SKM-1 (cell line): ENCODE measurements around the gene CIT.

Source experiments
- DNase-seq: peaks from one replicate; lab custom pipeline; 2025; ENCODE audit not compliant: unreplicated experiment; lab: John Stamatoyannopoulos, UW

Gene CIT

DNA sequence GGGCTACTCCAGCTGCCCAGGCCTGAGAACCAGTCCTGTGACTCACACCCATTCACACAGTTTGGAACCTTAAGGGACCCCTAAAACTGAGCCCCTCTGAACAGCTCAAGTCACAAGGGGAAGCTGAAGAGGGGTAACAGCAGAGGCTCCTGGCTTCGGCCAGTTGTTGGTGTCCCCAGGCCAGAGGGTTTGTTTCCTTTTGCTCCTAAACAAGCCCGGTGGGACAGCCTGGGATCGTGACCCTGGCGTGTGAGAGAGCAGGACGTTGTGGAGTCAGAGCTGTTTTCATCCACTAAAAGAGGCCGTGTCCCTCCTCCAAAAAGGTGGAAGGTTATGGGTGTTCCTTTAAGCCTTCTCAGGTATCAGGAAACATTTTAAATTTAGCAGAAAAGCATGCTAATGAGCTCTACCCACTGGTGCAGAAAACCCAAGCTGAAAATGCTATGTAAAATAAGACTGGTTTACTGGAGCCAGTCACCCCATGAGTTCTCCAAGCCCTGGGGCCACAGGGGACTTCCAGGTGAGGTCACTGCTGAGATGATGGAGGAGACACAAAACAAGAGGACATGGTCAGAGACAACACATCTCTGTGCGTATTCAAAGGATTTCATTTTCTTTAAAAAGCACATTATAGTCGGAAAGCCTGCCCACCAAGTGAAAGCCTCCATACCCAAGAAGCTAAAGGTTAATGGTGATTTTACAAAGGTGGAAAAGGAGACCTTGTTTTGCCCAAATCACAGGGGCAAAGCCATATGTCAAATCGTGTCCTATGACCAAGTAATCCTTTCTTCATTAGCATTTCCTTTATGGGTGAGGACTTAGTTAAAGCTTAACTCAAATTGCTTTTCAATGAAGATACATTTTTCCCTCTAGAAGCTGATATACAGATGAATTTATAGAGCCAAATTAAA, 195.1 kb downstream of the CIT start:
- DNase-seq, result no peak

DNA sequence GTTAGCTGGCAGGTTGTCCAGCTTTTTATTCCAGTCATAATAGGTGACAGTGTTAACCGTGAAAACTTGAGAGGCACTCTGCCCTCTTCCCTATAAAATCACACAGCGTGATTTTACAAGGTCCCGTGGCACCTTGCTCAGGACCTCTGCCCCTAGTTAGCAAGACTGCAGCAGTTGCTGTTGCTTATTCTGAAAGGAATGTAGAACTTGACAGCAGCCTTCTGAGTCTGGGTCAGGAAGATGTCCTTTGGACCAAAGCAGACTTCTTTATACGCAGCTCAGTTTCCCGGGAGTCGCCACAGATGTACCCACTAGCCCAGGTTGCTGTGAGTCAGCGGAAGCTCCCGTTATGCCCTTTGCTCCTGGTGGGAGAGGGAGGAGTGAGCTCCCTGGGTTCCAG, 196.0 kb downstream of the CIT start:
- no peak for DNase-seq

DNA sequence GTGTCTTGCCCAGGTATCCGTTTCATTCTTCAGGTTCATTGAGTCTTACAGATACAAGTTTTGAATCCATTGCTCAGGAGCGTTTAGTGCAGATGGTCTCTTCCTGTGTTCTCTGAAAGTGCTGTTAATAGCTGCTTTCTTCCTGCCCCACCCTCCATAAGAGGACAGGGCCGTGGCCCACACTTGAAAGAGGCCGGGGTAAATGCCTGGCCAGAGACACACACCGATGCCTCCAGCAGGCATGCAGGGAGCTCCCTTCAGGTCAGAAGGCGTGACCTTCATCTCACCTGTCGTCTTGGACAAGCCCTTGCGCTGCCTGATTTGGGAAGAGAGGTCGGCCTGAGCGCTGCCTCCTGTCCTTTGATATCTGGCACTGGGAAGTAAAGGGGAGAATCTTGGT, 197.6 kb downstream of the CIT start:
- no peak for DNase-seq

DNA sequence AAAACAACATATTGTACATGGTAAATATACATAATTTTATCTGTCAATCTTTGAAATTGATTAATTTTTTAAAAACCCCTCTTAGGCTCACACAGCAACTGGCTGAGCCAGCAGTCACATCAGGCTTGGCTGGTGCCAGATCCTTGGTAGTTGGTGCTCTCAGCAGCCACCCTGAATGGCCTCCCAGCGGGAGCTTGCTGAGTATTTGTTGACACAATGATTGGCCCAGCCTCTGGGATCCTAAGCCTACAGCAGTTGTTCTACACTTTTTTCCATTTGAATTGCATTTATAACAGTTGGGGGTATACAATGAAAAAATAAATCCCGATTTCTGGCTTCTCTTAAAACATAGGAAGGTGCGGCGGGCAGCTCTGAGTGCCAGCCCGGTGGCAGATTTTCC, 198.0 kb downstream of the CIT start:
- no peak for DNase-seq

DNA sequence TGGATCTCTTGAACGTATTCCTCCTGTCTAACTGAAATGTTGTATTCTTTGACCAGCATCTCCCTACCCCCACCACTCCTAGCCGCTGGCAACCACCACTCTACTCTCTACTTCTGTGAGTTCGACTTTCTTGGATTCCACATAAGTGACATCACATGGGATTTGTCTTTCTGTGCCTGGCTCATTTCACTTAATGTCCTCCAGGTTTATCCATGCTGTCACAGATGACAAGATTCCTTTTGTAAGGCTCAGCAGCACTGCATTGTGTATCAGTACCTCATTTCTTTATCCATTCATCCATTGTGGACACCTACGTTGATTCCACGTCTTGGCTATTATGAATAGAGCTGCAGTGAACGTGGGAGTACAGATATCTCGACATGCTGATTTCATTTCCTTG, 198.7 kb downstream of the CIT start:
- no peak for DNase-seq

DNA sequence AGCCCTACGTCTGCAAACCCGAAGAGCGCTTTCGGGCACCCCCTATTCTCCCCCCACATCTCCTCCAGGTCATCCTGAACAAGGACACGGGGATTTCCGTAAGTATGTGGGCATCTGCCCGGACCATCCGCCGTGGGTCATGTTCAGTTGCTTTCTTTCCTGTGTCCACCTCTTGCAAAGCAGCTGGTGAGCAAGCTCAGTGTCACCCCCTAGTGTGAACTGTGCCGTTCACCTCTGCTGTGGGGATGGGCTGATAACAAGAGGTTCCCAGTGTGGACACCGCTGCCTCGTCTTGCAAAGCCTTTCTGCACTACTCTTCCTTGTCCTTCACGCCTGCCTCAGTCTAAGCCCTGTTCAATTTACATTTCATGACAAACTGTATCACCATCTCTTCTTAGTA, 200.5 kb downstream of the CIT start:
- no peak for DNase-seq

DNA sequence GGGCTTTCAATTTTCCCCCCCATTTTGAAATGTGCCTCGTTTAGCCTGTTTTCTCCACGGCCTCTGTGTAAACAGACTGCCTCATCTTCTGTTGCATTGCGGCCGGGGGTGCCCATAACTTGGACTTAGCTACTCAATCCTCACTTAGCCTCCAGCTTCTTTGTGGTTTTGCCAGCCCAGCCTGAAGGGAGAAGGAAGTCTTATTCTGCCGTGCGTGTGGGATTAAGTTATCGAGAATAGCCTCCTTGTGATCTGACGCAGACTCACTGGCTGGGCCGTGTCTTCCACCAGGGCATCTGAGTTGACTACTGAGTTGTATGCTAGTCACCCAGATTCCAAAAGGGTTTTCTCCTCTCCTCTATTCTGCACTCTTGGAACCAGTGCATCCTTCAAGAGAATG, 201.1 kb downstream of the CIT start:
- DNase-seq, result no peak

DNA sequence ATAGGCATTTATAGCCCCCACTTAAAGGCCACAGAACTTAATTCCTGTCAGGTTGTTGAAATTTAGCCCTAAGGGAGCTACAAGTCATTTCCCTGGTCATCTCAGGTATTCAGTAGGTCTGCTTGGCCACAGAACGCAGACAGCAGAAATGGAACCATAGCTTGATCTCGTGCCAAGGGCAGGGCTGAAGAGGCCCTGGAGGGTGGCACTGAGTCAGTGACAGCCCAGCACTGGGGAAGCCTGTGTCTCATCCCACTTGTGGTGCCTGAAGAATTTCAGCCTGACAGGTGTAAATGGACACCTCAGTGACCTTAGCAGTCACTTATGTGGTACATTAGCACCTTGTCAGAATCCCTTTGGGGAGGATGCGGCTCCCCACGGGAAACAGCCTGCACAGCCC, 202.6 kb downstream of the CIT start:
- no peak for DNase-seq

DNA sequence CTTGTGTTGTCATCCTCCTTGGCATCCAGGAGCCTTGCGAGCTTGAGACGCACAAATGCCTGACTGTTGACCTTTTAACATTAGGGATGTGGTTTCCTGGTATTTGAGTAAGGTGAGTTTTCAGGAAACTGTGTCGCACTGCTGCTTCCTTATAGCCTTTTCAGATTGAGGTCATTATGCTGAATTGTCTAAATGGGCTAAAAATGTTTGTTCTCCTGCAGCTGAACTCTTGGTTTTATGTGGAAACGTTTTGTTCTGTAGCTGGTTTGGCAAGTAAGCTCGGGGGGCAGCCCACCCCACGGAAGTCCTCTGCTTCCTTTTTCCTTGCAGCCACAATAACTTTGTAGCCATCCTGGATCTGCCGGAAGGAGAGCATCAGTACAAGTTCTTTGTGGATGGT, 203.5 kb downstream of the CIT start:
- DNase-seq, result no peak

DNA sequence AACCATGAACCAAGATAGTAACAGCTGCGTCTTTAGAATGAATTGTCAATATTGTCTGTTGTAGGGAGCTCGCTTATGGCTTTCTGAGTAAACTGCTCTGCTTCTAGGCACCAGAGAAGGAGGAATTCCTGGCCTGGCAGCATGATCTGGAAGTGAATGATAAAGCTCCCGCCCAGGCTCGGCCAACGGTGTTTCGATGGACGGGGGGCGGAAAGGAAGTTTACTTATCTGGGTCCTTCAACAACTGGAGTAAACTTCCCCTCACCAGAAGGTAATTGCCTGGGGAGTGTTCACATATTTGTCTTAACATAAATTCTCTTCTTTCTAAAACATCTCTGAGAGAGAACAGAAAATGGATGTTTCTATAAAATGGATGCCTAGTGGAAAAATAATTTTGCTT, 204.9 kb downstream of the CIT start:
- DNase-seq, result no peak

DNA sequence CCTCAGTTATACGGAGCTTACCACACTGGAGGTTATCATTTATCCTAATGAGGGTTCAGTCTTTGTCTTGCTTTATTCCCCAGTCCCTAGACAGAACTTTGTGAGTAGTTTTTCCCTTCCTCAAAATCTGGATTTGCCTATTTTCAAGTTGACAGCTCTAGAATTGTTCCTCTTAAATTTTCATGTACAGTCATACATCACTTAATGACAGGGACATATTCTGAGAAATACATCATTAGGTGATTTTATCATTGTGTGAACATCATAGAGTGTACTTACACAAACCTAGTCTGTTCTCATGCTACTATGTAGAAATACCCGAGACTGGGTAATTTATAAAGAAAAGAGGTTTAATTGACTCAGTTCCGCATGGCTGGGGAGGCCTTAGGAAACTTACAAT, 206.1 kb downstream of the CIT start:
- DNase-seq, result no peak

DNA sequence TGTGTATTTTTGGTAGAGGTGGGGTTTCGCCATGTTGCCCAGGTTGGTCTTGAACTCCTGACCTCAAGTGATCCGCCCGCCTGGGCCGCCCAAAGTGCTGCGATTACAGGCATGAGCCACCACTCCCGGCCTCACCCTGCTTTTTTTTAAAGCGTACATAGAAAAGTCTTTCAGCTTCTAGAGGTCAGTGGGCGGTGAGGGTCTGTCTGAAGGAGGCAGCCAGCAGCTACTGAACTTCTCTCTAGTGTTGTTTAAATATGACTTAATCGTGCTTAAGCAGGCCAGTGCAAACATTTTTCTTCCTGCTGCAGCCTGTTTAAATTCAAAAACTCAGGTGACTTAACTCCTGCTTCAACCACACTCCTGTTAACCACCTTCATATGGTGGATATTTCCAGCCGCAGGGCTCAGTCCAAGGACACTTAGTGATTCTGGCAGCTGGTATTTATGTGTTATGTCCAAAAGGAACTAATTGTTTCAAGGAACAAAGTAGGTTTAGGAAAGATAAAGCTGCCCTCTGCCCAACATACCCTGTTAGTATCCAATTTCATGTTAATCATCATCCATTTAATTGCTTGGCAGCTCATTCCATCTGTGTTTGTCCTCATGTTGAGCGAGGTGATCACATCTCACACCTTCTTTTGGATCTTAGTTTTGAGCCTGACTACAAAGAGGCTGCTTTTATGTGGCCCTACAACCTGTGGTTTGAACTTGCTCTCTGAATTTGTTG, 207.2 kb downstream of the CIT start:
- DNase-seq, result no peak

DNA sequence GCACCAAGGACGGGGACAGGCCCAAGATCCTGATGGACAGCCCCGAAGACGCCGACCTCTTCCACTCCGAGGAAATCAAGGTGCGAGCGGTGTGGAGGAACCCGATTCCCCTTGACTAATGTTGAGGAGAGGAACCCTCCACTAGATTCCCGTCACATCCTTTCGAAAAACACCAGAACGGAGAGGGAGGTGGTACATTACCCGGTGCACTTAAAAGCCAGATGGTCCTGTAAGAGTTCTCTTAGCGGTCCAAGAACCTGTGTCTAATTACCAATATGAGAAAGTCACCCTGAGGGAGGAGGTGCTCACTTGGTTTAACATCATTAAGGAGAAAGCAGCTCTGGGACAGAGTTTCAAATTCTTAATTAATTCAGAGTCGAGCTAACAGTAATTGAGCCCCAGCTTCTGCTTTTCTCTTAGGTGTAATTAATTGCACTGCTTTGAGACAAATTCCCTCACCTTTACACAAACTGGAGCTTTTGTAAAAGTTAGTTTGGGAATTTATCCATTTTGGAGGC, 208.7 kb downstream of the CIT start:
- no peak for DNase-seq

DNA sequence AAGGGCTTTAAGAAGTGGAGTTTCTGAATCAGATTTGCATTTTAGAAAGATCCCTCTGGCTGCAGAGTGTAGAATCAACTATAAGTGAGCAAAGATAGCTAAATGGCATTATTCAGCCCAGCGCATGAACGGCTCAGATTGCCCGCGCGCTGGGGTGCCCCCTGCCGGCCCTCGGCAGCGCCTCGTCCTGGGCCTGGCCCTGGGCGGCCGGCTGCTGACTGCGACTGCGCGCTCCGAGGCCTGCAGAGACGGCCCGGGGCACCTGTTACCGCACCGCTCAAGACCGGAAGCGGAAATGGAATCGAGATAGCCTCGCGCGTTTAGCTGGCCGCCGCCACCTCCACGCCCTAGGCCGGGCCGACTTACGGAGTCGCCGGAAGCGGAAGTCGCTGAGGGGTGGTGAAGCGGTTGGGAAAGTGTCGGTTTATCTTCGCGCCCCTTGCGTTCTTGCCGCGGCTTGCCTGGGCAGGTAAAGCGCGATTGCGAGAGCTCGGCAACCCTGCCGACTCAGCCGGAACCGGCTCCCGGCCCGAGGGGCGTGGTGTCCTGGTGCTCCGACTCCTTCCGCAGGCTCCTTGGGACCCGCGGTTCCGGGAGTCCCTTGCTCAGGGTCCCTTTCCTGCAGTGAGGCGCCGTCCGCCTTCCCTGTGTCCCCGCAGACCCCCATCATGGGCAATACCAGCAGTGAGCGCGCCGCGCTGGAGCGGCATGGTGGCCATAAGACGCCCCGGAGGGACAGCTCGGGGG, 209.4 kb downstream of the CIT start, which contains the start of gene PRKAB1:
Gene PRKAB1, plus strand, starts transcription at position 557 of the 747 bp plus-strand sequence. Its CDS starts 112 bp downstream, at position 669.
- DNase-seq, result peak; percentile 71

DNA sequence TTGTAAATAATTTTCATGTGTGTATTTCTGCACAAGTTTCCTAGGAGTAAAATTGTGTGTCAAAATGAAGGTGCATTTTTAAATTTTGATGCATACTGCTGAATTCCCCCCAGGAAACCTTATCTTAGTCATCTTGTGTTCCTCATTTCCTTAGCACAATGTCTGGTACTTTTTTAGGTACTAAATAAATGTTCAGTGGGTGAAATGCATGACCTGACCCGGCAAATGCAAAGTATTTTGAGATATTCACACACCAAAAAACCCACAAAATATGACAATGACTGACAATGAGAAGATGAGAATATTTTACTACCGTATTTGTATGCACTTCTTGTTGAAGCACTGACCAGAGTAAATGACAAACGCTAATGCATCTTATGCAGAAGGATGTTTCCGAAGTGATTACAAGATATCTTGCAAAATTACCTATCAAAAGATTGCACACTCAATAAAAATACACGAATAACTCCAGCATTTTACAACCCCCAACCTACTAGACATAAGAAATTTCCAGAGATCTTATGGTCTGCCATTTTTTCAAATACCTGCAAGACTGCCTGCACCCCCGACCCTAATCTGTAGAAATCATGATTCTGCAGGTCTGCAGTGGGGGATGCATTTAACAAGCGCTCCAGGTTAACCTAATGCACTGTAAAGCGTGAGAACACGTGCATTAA, 210.1 kb downstream of the CIT start:
- DNase-seq, result no peak

DNA sequence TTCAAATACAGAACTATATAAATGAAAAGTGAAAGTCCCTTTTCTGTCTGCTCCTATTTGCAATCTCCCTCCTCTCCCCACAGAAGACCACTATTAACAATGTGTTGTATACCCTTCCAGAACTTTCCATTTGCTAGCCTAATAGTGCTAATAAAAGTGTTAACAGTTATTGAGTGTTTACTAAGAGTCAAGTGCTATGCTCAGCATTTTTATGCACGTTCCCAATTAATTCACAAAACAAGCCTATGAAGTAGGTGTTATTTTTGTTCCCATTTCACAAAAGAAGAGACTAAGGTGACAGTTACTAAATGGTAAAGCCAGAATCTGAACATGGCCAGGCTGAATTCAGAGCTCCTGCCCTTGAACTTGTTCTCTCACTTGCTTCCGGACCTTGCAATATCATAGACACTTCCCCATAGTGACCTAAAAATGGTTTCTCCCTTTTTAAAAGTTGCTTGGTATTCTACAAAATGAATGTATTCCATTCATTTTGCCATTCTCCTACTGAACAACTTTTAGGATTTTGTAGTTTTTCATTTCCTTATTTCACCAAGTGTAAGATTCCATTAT, 210.8 kb downstream of the CIT start:
- no peak for DNase-seq

DNA sequence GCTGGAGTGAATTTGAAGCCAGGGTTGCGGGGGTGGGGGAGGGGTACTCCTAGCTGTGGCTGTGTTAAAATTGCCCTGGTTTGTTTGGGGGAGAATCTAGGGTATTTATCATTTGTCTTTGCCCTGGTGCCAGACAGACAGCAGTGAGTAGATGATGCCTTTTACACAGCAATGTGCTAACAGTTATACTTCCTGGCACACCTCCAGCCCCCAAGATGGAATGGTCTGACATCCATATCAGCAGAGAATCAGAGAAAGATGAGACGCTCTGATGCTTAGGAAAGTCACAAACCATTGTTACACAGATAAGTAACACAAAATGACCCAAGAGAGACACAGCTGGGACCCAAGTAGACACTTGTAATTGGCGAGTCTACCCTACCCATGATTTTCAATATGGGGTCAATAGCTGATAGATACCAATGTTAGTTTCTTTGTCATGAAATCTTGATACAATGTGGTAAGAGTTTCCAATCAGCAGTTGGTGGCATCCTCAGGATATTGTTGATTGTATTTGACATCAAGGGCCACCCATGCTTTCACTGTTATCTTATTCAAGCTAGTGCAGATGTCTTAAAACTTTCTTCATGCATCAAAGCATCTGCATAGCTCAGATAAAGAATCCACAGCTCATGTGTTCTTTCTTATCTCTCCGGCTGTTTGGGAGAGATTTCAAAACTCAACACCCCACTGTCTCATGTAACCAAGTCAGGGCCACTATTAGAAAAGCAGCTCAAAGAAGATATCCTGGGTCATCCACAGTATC, 211.8 kb downstream of the CIT start:
- DNase-seq, result no peak

DNA sequence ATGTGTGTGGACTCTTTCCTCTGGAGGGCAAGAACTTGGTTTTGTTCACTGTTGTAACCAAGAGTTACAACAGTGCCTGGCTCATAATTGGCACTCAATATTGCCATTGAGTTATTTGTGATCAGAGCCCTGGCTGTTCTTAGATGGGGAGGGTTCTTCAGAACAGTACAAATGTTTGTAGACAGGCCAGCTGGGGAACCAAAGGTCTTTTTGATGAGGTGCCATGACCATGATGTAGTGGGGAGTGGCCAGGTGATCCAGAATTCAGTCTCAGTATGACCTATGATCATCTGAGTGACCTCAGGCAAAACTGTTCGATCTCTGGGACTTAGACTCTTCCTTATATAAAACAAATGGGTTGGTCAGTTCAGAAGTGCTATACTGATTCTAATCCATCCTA, 212.5 kb downstream of the CIT start:
- no peak for DNase-seq

DNA sequence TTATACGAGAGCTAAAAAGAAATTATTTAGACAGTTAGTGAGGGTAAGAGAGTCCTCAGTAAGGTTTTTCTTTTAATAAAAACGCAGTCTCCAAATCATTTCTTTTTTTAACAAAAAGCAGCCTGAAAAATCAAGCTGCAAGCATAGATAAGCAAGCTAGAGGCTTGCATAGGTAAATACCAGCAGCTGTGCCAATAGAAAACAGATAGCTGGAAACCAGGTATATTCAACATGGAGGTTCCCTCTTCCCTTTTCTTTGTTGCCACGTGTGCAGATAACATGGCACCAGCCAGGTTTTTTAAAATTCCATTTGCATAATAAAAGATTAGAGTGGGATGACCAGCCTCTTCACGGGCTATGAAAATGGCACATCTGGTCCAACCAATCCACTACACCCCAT, 215.2 kb downstream of the CIT start:
- no peak for DNase-seq

DNA sequence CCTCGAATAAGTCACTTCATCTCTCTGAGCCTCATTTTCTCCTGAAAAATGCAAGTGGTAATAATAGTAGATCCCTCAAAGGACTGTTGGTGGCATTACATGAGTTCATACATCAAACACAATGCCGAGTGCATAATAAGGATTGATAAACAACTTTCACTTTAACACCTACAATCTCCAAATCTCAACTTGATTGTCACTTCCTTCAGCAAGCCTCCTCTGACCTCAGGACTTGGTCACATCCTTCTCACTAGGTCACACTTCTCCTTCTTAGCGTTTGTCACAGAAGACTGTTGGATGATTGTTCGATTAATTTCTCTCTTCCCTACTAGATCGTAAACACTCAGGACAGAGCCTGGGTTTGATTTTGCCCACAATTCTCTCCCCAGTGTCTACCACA, 217.0 kb downstream of the CIT start:
- no peak for DNase-seq
